ENCODE data around the gene WTAP.

DNA sequence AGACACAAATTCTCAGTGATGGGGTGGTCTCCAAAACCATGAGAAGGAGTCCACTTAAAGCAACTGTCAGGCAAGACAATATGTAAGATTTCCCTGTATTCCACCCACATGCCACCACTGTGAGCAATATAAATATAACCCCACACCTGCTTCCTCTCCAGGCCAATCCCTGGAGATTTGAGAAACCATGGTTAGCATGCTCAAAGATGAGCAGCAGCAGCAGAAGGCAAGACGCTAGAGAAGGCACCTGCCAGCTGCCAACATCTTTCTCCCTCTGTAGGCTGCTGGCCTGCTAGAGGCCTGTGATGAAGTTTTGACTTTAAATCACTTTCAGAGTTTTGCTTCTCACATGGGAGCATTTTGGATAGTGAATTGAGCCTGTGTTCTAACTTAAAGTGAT, 26.3 kb upstream of the WTAP start:
- TF ChIP-seq, protein P1, sequence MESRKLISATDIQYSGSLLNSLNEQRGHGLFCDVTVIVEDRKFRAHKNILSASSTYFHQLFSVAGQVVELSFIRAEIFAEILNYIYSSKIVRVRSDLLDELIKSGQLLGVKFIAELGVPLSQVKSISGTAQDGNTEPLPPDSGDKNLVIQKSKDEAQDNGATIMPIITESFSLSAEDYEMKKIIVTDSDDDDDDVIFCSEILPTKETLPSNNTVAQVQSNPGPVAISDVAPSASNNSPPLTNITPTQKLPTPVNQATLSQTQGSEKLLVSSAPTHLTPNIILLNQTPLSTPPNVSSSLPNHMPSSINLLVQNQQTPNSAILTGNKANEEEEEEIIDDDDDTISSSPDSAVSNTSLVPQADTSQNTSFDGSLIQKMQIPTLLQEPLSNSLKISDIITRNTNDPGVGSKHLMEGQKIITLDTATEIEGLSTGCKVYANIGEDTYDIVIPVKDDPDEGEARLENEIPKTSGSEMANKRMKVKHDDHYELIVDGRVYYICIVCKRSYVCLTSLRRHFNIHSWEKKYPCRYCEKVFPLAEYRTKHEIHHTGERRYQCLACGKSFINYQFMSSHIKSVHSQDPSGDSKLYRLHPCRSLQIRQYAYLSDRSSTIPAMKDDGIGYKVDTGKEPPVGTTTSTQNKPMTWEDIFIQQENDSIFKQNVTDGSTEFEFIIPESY (IDR thresholded peaks at IDR 0.05), result no peak
- TF ChIP-seq GABPA (IDR thresholded peaks at IDR 0.05 in 1 of 2, conservative IDR thresholded peaks at IDR 0.05 in 1 of 2) (no peak), RXRA (IDR thresholded peaks at IDR 0.05) (no peak), FOXA1 (IDR thresholded peaks at IDR 0.05) (no peak), RAD21 (IDR thresholded peaks at IDR 0.05) (no peak), TAF1 (conservative IDR thresholded peaks at IDR 0.05) (no peak), YY1 (IDR thresholded peaks at IDR 0.05) (no peak), HNF4G (IDR thresholded peaks at IDR 0.05) (no peak), JUND (IDR thresholded peaks at IDR 0.05) (no peak), EGR1 (IDR thresholded peaks at IDR 0.05; ENCODE audit: low read depth in 2 of 2) (no peak)
- TF ChIP-seq, protein P2, sequence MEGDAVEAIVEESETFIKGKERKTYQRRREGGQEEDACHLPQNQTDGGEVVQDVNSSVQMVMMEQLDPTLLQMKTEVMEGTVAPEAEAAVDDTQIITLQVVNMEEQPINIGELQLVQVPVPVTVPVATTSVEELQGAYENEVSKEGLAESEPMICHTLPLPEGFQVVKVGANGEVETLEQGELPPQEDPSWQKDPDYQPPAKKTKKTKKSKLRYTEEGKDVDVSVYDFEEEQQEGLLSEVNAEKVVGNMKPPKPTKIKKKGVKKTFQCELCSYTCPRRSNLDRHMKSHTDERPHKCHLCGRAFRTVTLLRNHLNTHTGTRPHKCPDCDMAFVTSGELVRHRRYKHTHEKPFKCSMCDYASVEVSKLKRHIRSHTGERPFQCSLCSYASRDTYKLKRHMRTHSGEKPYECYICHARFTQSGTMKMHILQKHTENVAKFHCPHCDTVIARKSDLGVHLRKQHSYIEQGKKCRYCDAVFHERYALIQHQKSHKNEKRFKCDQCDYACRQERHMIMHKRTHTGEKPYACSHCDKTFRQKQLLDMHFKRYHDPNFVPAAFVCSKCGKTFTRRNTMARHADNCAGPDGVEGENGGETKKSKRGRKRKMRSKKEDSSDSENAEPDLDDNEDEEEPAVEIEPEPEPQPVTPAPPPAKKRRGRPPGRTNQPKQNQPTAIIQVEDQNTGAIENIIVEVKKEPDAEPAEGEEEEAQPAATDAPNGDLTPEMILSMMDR (IDR thresholded peaks at IDR 0.05; ENCODE audit: low read depth, low read length, missing input control), result no peak
- TF ChIP-seq, protein P3, sequence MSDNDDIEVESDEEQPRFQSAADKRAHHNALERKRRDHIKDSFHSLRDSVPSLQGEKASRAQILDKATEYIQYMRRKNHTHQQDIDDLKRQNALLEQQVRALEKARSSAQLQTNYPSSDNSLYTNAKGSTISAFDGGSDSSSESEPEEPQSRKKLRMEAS (IDR thresholded peaks at IDR 0.05), result no peak
- TF ChIP-seq, protein P4, sequence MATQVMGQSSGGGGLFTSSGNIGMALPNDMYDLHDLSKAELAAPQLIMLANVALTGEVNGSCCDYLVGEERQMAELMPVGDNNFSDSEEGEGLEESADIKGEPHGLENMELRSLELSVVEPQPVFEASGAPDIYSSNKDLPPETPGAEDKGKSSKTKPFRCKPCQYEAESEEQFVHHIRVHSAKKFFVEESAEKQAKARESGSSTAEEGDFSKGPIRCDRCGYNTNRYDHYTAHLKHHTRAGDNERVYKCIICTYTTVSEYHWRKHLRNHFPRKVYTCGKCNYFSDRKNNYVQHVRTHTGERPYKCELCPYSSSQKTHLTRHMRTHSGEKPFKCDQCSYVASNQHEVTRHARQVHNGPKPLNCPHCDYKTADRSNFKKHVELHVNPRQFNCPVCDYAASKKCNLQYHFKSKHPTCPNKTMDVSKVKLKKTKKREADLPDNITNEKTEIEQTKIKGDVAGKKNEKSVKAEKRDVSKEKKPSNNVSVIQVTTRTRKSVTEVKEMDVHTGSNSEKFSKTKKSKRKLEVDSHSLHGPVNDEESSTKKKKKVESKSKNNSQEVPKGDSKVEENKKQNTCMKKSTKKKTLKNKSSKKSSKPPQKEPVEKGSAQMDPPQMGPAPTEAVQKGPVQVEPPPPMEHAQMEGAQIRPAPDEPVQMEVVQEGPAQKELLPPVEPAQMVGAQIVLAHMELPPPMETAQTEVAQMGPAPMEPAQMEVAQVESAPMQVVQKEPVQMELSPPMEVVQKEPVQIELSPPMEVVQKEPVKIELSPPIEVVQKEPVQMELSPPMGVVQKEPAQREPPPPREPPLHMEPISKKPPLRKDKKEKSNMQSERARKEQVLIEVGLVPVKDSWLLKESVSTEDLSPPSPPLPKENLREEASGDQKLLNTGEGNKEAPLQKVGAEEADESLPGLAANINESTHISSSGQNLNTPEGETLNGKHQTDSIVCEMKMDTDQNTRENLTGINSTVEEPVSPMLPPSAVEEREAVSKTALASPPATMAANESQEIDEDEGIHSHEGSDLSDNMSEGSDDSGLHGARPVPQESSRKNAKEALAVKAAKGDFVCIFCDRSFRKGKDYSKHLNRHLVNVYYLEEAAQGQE (IDR thresholded peaks at IDR 0.05), result no peak
- TF ChIP-seq, protein P5, sequence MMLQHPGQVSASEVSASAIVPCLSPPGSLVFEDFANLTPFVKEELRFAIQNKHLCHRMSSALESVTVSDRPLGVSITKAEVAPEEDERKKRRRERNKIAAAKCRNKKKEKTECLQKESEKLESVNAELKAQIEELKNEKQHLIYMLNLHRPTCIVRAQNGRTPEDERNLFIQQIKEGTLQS (IDR thresholded peaks at IDR 0.05), result no peak

All from liver (tissue), 3 donors.